Gastrocnemius medialis (tissue), 4 donors: ENCODE measurements around the gene SMYD5.

ENCODE experiments used
- POLR2A ChIP-seq, 2 donors: fragments of 450-650 bp; IDR thresholded peaks; one replicate each; pipeline ENCODE4 v1.6.1; 2017; ENCODE audit warnings: antibody characterized with exemption in 2 of 2, mild to moderate bottlenecking in 2 of 2, moderate library complexity in 2 of 2
- TF ChIP-seq, protein P1 (sequence below), 5 experiments: fragments of 450-650 bp in 3 of 5; fragments of 200-600 bp in 2 of 5; sonication (generic) in 2 of 5; IDR thresholded peaks in 4 of 5; conservative IDR thresholded peaks in 1 of 5; 1 replicate in 4 of 5; 2 replicates in 1 of 5; pipeline ENCODE4 v1.5.1; 2016 to 2019; ENCODE audit warnings: antibody characterized with exemption in 5 of 5, mild to moderate bottlenecking in 3 of 5, moderate library complexity in 3 of 5

DNA sequence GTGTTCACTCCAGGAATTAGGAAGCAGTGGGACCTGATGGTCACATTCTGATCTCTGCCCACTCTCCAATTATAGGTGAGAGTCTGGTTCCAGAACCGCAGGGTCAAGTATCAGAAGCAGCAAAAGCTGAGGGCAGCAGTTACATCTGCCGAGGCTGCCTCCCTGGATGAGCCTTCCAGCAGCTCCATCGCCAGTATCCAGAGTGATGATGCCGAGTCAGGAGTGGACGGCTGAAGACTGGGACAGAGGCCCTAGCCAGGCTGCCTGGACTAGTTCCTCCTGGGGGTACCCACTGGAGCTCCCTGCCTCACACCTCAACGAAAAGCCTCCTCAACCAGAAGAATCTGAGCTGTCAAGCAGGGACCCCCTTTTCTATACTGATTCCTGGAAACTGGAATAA lies 3.3 kb upstream of the SMYD5 start:
- TF ChIP-seq, protein P1, sequence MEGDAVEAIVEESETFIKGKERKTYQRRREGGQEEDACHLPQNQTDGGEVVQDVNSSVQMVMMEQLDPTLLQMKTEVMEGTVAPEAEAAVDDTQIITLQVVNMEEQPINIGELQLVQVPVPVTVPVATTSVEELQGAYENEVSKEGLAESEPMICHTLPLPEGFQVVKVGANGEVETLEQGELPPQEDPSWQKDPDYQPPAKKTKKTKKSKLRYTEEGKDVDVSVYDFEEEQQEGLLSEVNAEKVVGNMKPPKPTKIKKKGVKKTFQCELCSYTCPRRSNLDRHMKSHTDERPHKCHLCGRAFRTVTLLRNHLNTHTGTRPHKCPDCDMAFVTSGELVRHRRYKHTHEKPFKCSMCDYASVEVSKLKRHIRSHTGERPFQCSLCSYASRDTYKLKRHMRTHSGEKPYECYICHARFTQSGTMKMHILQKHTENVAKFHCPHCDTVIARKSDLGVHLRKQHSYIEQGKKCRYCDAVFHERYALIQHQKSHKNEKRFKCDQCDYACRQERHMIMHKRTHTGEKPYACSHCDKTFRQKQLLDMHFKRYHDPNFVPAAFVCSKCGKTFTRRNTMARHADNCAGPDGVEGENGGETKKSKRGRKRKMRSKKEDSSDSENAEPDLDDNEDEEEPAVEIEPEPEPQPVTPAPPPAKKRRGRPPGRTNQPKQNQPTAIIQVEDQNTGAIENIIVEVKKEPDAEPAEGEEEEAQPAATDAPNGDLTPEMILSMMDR (IDR thresholded peaks at IDR 0.05 in 4 of 5, conservative IDR thresholded peaks at IDR 0.05 in 1 of 5): no peak
- TF ChIP-seq POLR2A (IDR thresholded peaks at IDR 0.05): no peak
